HG02840 (cell line): ENCODE data around the gene MAPK9.
"Not testable (repeated sequence)": the region's sequence is repeated elsewhere in the genome, so short reads cannot be mapped to it uniquely, and the experiment has no call there.

ENCODE experiments used
- ATAC-seq: cut with Tn5 transposase; IDR thresholded peaks from one replicate; pipeline ENCODE4 v1.9.1; 2021; ENCODE audit warnings: mild to moderate bottlenecking, moderate library complexity, moderate number of reproducible peaks; ENCODE audit not compliant: unreplicated experiment, low FRiP score

Gene MAPK9

DNA sequence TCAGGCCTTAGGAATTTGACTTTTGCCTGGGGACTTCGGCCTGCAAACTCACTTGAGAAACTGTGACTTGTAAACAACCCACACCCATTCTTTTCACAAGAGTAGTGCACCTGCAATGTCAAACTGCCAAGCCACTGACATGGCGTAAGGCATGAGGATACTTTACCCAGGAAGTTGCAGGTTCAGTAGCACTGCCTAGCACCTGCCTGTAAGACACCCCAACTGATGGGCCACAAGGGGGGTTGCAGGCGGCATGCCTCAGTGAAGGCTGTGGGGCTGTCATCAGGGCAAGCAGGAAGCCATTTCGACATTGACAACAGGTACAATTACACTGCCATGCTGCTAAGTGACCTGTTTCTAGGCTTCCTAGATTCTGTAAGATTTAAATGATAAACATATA lies 41.6 kb downstream of the MAPK9 start:
- no peak for ATAC-seq

DNA sequence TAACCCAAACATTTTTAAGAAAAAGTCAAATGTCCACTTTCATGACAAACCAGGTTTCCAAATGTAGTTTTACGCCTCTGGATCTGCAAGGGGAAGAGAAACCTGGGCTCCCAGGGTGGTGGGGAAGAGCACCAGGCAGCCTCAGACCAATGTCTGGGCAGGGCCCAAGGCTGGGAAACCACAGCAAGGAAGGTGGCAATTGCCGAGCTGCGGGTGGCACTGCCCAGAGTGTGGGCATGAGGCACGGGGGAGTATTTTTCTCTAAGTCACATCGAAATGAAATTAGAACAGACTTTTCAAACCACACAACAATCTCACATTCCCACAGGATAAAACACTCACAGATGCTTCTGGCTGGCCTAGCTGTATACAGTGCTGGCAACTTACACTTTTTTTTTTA lies 50.3 kb downstream of the MAPK9 start:
- no peak for ATAC-seq

DNA sequence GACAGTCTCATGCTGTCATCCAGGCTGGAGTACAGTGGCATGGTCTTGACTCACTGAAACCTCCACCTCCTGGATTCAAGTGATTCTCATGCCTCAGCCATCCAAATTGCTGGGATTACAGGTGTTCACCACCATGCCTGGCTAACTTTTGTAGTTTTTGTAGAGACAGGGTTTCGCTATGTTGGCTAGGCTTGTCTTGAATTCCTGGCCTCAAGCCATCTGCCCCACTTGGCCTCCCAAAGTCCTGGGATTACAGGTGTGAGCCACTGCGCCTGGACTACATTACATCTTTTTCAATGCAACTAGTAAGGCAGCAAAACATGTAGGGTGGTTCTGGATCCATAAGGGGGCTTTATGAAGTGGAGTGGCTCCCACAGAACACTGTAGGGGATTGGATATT lies 53.3 kb downstream of the MAPK9 start:
- ATAC-seq, result no peak

DNA sequence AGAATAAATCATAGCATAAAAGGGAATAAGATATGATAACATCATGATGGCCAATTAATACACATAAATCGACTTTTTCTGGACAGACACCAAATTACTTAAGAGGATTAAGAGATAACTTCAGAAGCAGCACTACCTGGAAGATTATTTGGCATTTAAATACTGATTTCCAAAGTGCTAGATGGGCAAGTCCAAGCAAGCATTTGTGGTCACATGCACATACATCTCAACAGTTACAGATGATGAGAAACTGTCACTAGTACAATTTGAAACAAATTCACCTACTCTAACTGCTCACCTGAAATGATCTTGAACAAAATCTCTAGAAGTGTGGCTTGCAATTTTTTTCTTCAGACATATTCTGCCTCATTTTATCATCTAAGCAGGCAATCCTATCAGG lies 56.0 kb downstream of the MAPK9 start:
- ATAC-seq, result no peak

DNA sequence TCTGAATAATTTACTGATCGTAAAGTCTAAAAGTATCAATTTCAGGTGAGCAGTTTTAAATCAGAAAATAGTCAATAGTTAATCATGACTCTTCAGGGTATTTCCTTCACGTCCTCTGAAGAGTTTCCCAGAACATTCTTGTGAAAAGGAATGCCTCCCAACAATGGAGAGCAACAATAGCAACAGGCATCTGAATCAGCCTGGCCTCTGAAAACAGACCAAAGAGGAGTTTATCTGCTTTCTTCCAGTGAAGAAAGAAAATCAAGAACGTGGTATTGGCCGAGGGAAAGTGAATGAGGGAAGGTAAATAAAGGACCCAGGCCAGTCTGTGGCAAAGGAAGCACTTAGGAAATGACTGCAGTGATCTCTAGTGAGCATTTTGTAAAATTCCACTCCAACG lies 56.8 kb downstream of the MAPK9 start:
- no peak for ATAC-seq

DNA sequence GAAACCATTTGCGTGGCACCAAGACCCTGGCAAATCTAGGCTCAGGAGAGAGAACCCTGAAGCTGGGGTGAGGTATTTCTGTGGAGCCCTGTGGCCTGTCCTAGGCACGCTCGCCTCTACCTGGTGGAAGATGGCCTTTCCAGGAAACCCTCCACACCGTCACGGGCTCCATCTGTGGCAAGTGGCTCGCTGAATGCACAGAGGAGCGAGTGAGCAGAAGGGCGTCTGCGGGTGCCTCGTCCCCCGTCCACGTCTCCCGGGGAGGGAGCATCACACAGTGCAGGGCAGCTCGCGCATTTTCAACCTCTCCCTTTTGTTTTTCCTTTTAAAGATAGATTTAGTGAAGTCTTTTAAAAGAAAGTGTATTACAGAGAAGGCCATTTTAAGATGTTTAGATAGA lies 57.6 kb downstream of the MAPK9 start:
- ATAC-seq, result no peak

DNA sequence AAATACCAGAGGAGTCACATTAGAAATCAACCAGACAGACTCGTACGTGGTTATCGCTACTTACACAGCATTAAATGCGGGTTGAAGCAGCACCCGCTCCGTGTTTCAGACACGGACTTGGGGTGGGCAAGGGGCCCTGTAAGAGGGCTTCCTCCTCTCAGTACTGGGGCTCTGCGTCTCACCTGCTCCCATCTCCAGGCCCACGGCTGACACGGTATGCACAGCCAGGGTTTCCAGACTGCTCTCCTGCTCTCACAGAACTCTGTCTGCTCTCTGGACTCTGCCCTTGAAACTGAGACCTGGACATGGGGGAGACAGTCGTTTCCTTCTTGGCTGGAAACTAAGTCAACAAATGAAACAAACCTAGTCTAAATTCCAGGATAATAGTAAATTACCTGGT lies 58.2 kb downstream of the MAPK9 start:
- ATAC-seq, result no peak

GRCh38 chr5:180230017-180230416 lies 61.9 kb downstream of the MAPK9 start:
- ATAC-seq, result no peak

GRCh38 chr5:180222056-180222455 lies 69.8 kb downstream of the MAPK9 start:
- no peak for ATAC-seq

DNA sequence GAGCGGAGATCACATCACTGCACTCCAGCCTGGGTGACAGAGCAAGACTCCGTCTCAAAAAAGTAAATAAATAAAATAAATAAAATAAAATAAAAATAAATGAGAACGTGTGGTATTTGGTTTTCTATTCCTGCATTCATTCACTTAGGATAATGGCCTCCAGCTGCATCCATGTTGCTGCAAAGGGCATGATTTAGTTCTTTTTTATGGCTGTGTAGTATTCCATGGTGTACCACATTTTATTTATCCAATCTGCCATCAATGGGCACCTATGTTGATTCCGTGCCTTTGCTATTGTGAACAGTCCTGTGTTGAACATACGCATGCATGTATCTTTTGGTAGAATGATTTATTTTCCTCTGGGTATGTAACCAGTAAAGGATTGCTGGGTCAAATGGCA lies 74.1 kb downstream of the MAPK9 start:
- ATAC-seq, result no peak

DNA sequence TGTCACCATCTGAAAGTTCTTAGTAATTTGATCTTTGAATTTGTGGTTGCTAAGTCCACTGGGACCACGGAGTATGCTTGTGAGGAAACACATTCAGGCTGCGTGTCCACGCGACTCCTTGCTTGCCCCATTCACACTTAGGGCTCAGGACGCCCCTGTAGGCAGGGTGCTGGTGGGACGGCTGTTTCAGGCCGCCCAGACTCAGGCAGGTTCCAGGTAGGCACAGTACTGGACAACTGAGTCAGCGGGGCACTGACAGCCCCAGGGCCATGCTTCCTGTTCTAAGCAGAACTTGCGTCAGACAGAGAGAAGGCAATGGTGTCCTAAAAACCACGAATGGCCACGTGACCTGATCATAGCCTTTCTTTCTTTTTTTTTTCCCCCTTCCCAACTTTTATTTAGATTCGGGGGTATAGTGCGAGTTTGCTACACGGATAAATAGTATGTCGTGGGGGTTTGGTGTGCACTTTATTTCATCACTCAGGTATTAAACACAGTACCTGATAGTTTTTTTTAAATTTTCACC lies 75.2 kb downstream of the MAPK9 start:
- ATAC-seq, result no peak

DNA sequence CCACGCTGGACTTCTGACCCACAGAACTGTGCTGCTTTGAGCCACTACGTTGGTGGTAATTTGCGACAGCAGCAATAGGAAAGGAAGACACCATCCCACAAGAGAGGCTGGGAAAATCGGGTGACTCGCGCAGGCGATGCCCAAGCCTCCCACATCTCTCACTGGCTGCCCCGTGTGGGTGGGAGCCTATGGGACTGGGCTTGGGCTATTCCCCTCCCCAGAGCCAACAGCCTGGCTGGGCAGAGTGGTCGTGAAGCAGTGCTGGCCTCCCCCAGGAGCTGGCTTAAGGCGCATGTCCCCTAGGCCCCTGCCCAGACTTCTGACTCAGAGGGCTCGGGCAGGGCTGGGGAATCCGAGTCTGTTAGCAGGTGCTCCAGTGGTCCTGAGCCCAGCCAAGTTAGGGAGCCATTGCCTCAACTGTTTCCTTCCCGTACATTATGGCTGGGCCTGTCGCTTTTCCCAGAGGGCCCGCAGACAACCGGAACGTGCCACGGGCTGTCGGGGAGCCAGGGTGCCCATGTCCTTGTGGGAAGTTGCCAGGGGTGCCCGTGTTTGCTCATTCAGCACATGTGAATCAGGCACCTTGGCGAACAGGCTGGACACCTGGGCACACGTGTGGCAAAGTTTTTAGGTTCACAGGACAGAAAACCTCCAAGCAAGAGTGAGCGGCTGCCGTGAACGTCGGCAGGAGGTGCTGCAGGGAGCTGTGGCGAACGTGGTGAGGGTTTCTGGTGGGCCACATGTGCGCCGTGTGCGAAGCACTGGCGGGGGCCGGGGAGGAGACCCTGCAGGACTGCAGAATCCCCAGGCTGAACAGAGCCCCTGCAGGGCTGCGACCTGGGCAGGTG lies 75.9 kb downstream of the MAPK9 start:
- ATAC-seq, result no peak

DNA sequence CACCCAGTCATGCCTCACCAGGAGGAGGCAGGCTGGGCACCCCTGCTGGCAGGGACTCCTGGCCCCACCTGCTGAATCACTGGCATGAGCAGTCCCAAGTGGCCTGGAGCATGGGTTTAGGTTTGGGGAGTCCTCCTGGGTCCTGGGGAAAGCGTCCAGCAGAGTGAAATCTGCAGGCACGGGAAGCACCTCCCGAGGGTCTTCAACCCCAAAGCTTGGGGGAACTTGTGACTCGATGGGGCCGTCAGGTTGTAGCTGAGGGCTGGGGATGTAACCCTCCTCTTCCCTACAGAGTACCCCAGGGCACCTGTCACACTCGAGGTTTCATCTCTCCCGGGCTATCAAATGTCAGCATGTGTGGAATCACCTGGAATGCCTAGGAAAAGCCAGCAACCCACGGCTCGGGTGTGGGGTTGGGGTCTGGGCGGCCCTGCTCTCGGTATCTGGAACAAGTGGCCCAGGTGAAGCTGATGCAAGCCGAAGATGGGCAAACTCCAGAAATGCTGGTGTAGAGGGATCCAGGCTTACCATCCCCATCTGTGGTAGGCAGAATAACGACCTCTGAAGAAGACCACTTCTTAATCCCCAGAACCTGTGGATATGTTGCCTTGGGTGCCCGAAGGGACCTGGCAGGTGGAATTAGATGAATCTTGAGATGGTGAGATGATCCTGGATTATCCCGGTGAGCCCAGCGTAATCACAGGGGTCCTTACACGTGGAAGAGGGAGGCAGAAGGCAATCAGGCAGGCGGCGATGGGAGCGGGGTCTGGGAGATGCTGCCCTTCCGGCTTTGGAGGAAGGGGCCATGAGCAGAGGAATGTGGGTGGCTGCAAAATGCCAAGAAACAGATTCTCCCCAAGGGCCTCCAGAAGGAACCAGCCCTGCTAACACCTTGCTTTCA lies 76.8 kb downstream of the MAPK9 start:
- ATAC-seq, result no peak

DNA sequence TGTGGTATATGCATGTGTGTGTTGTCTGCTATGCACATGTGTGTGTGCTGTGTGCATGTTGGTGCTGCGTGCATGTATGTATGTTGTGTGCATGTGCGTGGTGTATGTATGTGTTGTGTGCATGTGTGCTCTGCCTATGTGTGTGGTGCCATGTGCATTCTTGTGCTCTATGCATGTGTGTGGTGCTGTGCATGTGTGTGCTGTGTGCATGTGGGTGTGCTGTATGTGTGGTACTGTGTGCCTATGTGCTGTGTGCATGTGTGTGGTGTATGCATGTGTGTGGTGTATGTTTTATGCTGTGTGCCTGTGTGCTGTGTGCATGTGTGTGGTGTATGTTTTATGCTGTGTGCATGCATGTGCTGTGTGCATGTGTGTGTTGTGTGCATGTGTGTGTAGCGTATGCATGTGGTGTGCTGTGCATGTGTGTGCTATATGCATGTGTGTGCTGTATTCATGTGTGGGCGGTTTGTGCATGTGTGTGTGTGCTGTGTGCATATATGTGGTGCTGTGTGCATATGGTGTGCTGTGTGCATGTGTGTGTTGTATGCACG lies 78.2 kb downstream of the MAPK9 start:
- no peak for ATAC-seq

- no peak for ATAC-seq
These were observed 78.7 kb downstream of the MAPK9 start for GRCh38 chr5:180213256-180213600.

DNA sequence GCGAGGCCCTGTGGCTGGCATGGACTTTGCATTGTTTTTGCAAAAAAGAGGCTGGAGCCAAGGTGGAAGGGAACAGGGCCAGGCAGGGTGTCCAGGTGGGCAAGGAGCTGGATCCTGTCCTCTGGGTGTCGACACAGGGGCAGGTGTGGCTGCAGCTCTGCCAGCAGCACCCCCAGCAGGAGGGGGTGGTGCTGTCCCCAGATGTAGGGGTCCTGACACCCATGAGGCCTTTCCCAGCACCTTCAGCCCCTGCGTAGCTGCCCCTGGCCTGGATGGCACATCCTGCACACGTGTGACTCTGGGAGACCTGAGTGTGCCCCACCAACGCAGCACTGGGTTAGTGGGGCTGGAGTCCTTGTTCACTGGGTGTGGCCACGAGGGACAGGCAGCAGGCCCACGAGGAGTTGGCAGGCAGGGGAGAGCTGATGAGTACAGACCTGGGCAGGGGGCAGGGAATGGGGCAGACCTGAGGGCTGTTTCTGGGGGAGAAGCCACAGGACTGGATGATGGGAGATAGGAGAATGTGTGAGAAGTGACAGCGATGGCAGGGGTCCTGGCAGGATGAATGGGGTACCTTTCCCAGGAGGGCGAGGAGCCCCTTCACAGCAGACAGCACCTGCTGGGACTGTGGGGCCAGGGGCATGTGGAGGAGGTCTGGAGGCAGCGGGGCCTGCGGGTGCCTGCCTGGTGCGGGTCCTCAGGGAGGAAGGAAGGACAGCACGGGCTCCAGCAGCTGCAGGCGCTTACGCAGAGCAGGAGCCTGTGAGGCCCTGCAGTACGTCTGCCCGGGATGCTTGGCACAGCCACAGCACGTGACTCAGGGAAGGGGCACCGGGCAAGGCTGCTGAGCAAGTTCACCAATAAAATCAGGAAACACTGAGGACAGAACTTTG lies 79.3 kb downstream of the MAPK9 start:
- no peak for ATAC-seq

DNA sequence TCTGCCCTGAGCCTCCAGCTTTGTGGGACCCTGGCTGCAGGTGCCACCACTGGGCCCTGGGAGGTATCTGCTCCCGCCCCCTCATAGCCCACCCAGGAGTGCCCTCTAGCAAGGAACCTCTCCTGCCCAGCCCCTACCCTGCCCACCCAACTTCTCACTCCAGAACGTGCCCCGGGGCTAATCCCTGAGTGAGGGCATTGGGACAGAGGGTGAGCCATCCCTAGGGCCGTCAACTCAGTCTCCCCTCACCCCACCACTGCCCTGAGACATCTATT lies 80.2 kb downstream of the MAPK9 start:
- ATAC-seq, result no peak

DNA sequence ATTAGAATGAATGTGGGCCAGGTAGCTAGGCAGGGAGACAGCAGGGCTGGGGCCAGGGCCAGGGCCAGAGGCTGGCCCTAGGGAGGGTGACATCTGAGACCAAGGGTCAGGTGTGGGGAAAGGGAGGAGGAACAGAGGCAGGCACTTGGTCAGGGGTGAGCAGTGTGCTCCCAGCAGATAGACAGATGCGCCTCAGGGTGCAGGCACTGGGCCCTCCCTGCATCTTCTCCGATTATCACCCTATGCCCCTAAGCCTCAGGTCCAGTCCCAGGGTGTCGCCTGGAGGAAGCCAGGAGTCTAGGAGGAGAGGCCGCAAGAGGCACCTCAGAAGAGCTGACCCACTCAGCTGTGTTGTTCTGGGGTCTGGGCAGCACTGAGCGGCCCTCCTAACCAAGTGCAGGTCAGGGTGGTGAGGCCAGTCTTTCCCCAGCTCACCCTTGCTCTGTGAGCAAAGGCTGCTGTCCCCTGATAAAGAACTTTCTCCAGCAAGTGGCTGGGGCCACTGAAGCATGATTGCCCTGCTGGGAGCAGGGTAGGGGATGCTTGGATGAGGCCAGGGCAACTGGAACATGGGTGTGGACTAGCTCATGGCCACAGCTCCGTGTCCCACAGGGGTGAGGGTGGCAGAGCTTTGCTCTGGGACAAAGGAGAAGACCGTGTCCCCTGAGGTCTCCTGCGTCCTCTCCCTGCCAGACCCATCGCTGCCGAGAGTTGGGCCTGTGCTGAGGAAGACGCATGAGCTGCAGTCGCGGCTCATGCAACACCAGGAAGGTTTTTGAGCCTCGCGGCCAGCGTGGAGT lies 80.7 kb downstream of the MAPK9 start:
- ATAC-seq, result no peak

DNA sequence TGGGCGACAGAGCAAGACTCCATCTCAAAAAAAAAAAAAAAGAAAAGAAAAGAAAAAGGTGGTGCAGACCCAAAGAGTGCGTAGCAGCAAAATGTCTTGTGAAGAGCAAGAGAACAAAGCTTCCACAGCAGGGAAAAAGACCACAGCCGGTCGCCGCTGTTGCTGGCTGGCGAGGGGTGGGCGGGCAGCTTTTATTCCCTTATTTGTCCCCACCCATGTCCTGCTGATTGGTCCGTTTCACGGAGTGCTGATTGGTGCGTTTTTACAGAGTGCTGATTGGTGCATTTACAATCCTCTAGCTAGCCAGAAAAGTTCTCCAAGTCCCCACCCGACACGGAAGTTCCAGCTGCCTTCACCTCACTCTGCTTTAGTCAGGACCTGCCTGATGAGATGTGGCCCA lies 81.8 kb downstream of the MAPK9 start:
- ATAC-seq, result not testable (repeated sequence)

DNA sequence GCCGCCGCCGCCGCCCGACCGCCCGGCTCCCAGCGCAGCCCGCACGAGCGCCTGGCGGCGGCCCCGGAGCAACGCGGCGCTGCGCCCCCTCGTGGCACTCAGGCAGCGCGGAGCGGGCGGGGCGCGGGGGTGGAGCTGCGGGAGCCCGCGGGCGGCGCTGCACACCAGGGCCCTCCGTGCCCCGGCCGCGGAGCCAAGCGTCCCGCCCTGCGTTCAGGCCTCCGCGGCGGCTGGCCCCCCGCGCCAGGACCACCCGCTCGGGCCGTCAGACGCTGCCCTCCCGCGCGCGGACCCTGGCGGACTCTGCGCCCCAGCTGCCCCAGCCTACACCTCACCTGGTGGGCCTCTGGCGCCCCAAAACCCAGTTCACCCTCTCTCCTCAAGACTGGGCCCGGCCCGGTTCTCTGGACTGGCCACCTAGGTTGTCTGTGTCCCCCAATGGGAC lies 82.7 kb downstream of the MAPK9 start, which contains the start of gene RASGEF1C:
Gene RASGEF1C (minus strand): TSS at position 75 of the 445 bp plus-strand sequence. CDS start 71,159 bp downstream, outside the sequence.
- ATAC-seq, result no peak
